ENCODE results near the gene PAGE2.
"Not testable (repeated sequence)": the region's sequence is repeated elsewhere in the genome, so short reads cannot be mapped to it uniquely, and the experiment has no call there.

Gene PAGE2

DNA sequence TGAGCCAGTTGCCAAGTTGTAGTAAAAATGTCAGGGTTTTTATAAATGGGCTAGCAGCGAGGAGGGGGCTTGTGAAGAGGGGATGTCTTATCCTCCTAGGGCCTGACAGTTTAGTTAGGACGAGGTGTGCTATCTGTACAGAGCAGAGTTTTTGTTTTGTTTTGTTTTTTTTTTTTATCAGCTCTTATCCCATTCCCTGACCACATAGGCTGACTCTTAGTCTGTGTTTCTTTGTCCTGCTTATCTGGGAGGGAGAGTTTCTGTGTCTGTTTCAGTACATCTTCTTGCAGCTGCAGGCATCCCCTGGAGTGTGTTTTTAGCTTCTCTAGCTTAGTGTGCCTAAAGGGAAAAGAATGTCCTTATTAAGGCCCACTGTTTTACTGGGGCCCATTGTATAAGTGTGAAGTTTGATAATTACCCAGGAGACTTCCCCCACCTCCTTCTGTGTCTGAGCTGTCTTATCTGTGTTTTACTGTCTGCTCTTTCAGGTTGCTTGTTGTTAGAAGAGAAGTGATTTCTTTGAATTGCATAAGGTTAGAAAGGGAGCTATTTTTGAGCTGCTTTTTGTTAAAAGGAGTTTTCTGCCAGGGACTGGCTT lies 32.0 kb downstream of the PAGE2 start:
- in situ Hi-C loops (cut with HindIII; ENCODE audit: low sequenced_read_pairs), result no loop called here

DNA sequence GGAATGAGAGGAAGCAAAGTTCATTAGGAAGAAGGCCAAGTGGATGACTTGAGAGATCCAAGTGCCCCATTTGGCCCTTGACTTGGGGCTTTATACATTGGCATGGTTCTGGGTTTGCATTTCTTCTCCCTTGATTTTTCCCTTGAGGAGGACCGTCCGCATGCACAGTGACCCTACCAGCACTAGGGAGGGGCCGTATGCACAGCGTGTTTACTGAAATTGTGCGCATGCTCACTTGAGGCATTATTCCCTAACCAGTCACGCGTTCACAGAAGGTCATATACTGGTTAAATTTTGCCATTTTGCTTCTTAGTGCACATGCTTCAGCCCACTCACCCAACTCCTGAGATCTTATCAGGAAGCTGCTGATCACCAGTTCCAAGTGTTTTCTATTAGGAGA lies 35.1 kb downstream of the PAGE2 start:
- in situ Hi-C loops (cut with HindIII; ENCODE audit: low sequenced_read_pairs), result no loop called here

DNA sequence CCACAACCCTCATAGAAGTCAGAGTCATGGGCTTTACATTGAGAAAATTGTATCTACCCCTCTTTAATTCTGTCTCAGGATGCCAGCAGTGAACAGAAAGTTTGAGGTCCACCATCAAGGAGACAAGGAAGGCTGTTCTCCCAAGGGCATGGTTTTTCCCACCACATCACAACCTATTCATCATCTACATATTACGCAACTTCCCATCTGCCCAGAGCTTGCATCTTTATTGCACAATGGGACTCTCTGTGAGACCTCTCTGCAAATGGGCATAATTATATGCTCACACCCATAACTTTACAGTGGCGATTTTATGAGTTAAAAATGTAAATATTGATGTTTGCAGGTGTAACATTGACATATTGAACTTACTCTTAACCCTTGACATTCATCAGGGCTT lies 38.9 kb downstream of the PAGE2 start:
- in situ Hi-C loops (cut with HindIII; ENCODE audit: low sequenced_read_pairs), result no loop called here

DNA sequence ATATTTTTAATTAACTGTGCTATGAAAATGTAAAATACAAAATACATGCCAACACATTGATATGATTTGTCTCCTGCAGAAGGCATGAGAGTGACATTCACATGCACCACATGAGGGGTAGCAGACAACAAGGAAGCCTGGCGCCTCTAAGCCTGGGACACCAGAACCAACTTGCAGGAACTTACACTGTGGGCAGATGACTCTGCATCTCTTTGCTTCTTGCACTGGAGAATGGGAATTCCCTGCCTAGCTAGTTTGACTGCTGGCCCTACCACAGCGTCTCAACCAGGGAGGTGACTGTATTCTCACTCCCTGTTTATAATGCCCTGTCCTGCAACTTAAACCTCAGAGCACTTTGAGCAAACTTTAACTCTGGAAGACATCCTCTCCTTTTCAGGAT lies 40.5 kb downstream of the PAGE2 start:
- in situ Hi-C loops (cut with HindIII; ENCODE audit: low sequenced_read_pairs), result no loop called here

DNA sequence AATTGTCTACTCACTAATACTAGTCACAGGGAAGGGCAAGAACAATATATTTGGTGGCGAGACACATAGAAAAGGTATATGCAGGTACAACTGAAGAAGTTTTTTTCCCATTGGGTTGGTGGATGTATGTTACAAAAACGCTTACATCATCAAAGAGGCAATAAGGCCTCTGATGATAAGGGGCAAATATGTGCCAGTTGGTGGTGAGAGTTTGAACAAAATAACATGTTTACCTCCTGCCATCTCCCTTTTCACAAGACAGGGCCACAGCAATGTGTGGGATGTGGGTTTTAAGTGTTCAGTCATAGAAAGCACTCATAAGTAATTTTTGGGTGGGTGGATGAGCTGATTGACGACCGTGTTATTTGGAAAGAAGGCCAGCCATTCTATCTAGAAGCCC lies 41.7 kb downstream of the PAGE2 start:
- in situ Hi-C loops (cut with HindIII; ENCODE audit: low sequenced_read_pairs), result no loop called here

DNA sequence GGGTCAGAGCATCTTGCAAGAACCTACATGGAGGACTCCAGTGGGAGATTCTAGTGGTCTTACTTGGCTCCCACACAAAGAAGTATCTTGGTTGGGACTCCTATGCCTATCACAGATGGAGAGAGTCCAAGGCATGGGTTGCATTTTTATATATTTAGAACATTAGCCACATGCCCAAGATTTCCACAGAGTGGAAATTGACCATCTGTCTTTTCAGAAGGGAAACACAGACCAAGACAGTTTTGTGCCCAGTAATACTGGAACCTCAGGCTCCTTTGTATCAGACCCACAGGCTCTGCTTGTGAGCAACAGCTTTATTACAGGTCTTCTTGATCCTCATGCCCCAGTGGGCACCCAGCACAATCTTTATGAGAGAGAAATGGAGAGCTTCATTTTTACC lies 43.6 kb downstream of the PAGE2 start:
- in situ Hi-C loops (cut with HindIII; ENCODE audit: low sequenced_read_pairs), result no loop called here

- in situ Hi-C loops (cut with HindIII; ENCODE audit: low sequenced_read_pairs), result no loop called here
Observed at GRCh38 chrX:55135171-55135570, 46.4 kb downstream of the PAGE2 start.

DNA sequence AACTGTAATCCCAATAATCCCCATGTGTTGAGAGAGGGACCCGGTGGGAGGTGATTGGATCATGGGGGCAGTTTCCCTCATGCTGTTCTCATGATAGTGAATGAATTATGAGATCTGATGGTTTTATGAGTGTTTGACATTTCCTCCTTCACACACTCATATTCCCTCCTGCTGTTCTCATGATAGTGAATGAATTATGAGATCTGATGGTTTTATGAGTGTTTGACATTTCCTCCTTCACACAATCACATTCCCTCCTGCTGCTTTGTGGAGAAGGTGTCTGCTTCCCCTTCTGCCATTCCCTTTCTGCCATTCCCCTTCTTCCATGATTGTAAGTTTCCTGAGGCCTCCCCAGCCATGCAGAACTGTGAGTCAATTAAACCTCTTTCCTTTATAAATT lies 52.0 kb downstream of the PAGE2 start:
- in situ Hi-C loops (cut with HindIII; ENCODE audit: low sequenced_read_pairs), result not testable (repeated sequence)
